ENCODE measurements around the gene H6PD.

Gene H6PD

DNA sequence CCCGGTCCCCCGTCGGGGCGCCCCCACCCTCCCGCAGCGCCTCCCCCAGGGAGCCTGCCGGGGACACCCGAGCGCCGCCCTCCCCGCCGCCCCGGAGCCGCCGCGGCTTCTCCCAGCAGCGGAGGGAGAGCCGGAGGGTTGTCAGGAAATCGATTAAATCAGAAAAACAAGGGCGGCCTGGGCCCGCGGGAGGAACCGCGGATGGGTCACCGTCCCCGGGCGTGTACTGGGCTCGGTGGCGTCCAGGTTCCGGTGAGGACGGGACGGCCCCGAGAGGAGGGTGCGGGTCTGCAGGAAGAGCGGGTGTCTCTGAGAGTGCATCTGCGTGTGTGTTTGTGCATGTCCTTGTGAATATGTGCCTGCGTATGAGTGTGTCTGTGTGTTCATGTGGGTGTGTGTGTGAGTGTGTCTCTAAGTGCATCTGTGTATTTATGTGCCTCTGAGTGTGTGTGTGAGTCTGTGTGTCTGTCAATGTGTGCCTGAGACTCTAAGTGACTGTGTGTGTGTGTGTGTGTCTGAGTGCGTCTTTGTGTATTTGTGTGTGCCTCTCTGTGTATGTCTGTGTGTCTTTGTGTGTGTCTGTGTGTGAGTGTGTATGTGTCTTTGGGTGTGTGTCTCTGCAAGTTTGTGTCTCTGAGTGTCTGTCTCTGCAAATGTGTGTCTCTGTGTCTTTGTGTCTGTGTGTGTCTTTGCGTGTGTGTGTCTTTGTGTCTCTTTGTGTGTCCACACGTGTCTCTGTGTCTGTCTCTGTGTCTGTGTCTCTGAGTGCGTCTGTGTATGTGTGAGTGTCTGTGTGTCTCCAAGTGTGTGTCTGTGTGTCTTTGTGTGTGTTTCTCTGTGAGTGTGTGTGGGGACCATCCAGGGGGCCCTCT lies 59.2 kb downstream of the H6PD start (continued):
- TF ChIP-seq, protein P1, sequence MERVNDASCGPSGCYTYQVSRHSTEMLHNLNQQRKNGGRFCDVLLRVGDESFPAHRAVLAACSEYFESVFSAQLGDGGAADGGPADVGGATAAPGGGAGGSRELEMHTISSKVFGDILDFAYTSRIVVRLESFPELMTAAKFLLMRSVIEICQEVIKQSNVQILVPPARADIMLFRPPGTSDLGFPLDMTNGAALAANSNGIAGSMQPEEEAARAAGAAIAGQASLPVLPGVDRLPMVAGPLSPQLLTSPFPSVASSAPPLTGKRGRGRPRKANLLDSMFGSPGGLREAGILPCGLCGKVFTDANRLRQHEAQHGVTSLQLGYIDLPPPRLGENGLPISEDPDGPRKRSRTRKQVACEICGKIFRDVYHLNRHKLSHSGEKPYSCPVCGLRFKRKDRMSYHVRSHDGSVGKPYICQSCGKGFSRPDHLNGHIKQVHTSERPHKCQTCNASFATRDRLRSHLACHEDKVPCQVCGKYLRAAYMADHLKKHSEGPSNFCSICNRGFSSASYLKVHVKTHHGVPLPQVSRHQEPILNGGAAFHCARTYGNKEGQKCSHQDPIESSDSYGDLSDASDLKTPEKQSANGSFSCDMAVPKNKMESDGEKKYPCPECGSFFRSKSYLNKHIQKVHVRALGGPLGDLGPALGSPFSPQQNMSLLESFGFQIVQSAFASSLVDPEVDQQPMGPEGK (tag by site-specific recombination; IDR thresholded peaks at IDR 0.05) = peak; percentile 65
- TF ChIP-seq ZBTB21 (tag by site-specific recombination; IDR thresholded peaks at IDR 0.05) (no peak), ZSCAN23 (tag by site-specific recombination; IDR thresholded peaks at IDR 0.05) (0 out of 2 replicates have a peak, but pooled peaks have one; percentile 33), OVOL3 (tag by site-specific recombination; IDR thresholded peaks at IDR 0.05) (no peak), ZNF529 (tag by site-specific recombination; IDR thresholded peaks at IDR 0.05; ENCODE audit: insufficient replicate concordance) (no peak), ZNF830 (tag by site-specific recombination; IDR thresholded peaks at IDR 0.05; ENCODE audit: low read depth) (no peak), ZNF792 (tag by site-specific recombination; IDR thresholded peaks at IDR 0.05) (peak; percentile 59), ZNF335 (tag by site-specific recombination; conservative IDR thresholded peaks at IDR 0.05) (peak; percentile 80), ZNF140 (tag by site-specific recombination; IDR thresholded peaks at IDR 0.05) (no peak), ZNF777 (tag by site-specific recombination; IDR thresholded peaks at IDR 0.05; ENCODE audit: borderline replicate concordance) (no peak), ZEB2 (tag by site-specific recombination; IDR thresholded peaks at IDR 0.05) (no peak), ZNF514 (tag by site-specific recombination; IDR thresholded peaks at IDR 0.05) (no peak), ZBTB48 (tag by site-specific recombination; IDR thresholded peaks at IDR 0.05) (peak; percentile 72), RBAK (tag by site-specific recombination; IDR thresholded peaks at IDR 0.05) (no peak), ZNF510 (tag by site-specific recombination; IDR thresholded peaks at IDR 0.05; ENCODE audit: insufficient replicate concordance) (no peak), ZNF2 (tag by site-specific recombination; IDR thresholded peaks at IDR 0.05) (peak; percentile 97), ZNF394 (tag by site-specific recombination; IDR thresholded peaks at IDR 0.05; ENCODE audit: borderline replicate concordance) (no peak; the same call in 1 of the 2 replicates), ZNF654 (tag by site-specific recombination; IDR thresholded peaks at IDR 0.05; ENCODE audit: low read depth) (no peak), SP3 (tag by site-specific recombination; IDR thresholded peaks at IDR 0.05) (no peak), ZNF530 (tag by site-specific recombination; IDR thresholded peaks at IDR 0.05; ENCODE audit: low read depth) (no peak), SP2 (tag by site-specific recombination; IDR thresholded peaks at IDR 0.05) (0 out of 2 replicates have a peak, but pooled peaks have one; percentile 19), ZNF621 (tag by site-specific recombination; IDR thresholded peaks at IDR 0.05) (no peak)
- TF ChIP-seq, protein P2, sequence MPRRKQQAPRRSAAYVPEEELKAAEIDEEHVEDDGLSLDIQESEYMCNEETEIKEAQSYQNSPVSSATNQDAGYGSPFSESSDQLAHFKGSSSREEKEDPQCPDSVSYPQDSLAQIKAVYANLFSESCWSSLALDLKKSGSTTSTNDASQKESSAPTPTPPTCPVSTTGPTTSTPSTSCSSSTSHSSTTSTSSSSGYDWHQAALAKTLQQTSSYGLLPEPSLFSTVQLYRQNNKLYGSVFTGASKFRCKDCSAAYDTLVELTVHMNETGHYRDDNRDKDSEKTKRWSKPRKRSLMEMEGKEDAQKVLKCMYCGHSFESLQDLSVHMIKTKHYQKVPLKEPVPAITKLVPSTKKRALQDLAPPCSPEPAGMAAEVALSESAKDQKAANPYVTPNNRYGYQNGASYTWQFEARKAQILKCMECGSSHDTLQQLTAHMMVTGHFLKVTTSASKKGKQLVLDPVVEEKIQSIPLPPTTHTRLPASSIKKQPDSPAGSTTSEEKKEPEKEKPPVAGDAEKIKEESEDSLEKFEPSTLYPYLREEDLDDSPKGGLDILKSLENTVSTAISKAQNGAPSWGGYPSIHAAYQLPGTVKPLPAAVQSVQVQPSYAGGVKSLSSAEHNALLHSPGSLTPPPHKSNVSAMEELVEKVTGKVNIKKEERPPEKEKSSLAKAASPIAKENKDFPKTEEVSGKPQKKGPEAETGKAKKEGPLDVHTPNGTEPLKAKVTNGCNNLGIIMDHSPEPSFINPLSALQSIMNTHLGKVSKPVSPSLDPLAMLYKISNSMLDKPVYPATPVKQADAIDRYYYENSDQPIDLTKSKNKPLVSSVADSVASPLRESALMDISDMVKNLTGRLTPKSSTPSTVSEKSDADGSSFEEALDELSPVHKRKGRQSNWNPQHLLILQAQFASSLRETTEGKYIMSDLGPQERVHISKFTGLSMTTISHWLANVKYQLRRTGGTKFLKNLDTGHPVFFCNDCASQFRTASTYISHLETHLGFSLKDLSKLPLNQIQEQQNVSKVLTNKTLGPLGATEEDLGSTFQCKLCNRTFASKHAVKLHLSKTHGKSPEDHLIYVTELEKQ (tag by site-specific recombination; IDR thresholded peaks at IDR 0.05; ENCODE audit: borderline replicate concordance) = no peak
- TF ChIP-seq, protein P3, sequence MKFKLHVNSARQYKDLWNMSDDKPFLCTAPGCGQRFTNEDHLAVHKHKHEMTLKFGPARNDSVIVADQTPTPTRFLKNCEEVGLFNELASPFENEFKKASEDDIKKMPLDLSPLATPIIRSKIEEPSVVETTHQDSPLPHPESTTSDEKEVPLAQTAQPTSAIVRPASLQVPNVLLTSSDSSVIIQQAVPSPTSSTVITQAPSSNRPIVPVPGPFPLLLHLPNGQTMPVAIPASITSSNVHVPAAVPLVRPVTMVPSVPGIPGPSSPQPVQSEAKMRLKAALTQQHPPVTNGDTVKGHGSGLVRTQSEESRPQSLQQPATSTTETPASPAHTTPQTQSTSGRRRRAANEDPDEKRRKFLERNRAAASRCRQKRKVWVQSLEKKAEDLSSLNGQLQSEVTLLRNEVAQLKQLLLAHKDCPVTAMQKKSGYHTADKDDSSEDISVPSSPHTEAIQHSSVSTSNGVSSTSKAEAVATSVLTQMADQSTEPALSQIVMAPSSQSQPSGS (tag by site-specific recombination; IDR thresholded peaks at IDR 0.05; ENCODE audit: low read depth) = no peak
- TF ChIP-seq, protein P4, sequence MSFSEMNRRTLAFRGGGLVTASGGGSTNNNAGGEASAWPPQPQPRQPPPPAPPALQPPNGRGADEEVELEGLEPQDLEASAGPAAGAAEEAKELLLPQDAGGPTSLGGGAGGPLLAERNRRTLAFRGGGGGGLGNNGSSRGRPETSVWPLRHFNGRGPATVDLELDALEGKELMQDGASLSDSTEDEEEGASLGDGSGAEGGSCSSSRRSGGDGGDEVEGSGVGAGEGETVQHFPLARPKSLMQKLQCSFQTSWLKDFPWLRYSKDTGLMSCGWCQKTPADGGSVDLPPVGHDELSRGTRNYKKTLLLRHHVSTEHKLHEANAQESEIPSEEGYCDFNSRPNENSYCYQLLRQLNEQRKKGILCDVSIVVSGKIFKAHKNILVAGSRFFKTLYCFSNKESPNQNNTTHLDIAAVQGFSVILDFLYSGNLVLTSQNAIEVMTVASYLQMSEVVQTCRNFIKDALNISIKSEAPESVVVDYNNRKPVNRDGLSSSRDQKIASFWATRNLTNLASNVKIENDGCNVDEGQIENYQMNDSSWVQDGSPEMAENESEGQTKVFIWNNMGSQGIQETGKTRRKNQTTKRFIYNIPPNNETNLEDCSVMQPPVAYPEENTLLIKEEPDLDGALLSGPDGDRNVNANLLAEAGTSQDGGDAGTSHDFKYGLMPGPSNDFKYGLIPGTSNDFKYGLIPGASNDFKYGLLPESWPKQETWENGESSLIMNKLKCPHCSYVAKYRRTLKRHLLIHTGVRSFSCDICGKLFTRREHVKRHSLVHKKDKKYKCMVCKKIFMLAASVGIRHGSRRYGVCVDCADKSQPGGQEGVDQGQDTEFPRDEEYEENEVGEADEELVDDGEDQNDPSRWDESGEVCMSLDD (tag by site-specific recombination; IDR thresholded peaks at IDR 0.05) = peak; percentile 84
- TF ChIP-seq, protein P5, sequence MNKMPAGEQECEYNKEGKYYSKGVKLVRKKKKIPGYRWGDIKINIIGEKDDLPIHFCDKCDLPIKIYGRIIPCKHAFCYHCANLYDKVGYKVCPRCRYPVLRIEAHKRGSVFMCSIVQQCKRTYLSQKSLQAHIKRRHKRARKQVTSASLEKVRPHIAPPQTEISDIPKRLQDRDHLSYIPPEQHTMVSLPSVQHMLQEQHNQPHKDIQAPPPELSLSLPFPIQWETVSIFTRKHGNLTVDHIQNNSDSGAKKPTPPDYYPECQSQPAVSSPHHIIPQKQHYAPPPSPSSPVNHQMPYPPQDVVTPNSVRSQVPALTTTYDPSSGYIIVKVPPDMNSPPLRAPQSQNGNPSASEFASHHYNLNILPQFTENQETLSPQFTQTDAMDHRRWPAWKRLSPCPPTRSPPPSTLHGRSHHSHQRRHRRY (tag by site-specific recombination; IDR thresholded peaks at IDR 0.05) = no peak; the same call in 1 of the 2 replicates
- TF ChIP-seq, protein P6, sequence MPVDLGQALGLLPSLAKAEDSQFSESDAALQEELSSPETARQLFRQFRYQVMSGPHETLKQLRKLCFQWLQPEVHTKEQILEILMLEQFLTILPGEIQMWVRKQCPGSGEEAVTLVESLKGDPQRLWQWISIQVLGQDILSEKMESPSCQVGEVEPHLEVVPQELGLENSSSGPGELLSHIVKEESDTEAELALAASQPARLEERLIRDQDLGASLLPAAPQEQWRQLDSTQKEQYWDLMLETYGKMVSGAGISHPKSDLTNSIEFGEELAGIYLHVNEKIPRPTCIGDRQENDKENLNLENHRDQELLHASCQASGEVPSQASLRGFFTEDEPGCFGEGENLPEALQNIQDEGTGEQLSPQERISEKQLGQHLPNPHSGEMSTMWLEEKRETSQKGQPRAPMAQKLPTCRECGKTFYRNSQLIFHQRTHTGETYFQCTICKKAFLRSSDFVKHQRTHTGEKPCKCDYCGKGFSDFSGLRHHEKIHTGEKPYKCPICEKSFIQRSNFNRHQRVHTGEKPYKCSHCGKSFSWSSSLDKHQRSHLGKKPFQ (tag by site-specific recombination; IDR thresholded peaks at IDR 0.05) = peak; percentile 24; the same call in 1 of the 2 replicates
